Measurements from ENCODE around the gene GPT2.

DNA sequence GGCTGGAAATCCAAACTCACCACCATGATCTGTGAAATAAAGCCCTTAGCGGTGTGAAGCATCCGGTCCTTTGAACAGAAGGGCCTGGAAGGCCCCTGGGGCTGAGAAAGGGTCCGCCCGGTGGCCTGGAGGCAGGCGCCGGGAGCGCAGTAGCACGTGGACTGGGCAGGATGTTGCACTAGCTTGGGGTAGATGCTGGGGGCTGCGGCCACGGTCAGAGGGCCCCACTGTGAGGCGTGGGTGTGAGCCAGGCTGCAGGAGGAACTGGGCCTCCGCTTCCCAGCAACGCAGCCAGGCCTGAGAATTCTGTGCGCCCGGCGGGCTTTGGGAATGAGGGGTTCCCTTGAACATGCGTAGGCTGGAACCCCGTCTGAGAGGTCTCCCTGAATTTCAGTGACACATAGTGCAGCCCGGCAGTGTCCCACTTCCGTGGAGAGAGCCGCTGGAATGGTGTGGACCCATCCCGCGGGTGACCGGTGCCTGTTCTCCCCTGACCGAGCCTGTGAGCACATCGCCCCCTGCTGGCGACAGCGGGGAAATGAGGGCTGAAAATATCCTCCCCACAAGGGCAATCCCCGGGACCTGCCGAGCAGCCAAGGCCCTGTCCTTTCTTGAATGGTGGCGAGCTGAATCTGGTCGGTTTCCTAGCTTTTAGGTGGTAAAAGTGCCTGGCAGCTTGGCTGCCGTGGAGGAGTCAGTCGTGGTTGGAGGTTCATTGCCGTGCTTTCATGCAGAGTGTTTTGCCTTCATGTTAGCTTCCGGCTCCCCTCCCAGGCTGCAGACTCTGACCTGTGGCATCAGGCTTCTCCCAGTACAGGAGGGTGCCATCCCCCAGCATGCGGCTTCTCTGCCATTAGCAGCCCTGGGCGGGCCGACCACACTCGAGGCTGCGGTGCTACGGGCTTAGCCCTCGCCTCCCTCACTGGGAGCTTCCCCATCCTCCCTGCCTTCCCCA is 45.5 kb downstream of the GPT2 start:
- TF ChIP-seq POLR2AphosphoS5 (IDR thresholded peaks at IDR 0.05; ENCODE audit: low read depth, low read length) = no peak
- TF ChIP-seq SIN3A (IDR thresholded peaks at IDR 0.05; ENCODE audit: borderline replicate concordance, insufficient read depth, low read length) = no peak
- no peak for TF ChIP-seq TAF1 (IDR thresholded peaks at IDR 0.05; ENCODE audit: borderline replicate concordance, insufficient read depth, low read length)

Data from PFSK-1 (cell line).